Muscle layer of duodenum (tissue), 2 donors: Measurements from ENCODE around the gene ATP7A.
"Not testable (repeated sequence)": the region's sequence is repeated elsewhere in the genome, so short reads cannot be mapped to it uniquely, and the experiment has no call there.

Experiments
- H3K27ac ChIP-seq: one replicate; pipeline ENCODE4 v1.7.0; 2013; ENCODE audit warnings: mild to moderate bottlenecking, low read length
- H3K27me3 ChIP-seq: one replicate; pipeline ENCODE4 v1.7.0; 2013; ENCODE audit warnings: low read depth, mild to moderate bottlenecking, control low read depth, low read length
- H3K36me3 ChIP-seq, 2 donors: one replicate each; pipeline ENCODE4 v1.7.0; 2013; ENCODE audit warnings: low read length in 2 of 2, control low read depth in 1 of 2, mild to moderate bottlenecking in 1 of 2; ENCODE audit not compliant: insufficient read depth in 2 of 2, control insufficient read depth in 1 of 2
- H3K4me1 ChIP-seq, 2 donors: one replicate each; pipeline ENCODE4 v1.7.0; 2013; ENCODE audit warnings: low read length in 2 of 2, mild to moderate bottlenecking in 2 of 2, control low read depth in 1 of 2, moderate library complexity in 1 of 2; ENCODE audit not compliant: insufficient read depth in 2 of 2, control insufficient read depth in 1 of 2
- H3K4me3 ChIP-seq, 2 donors: one replicate each; pipeline ENCODE4 v1.7.0; 2013; ENCODE audit warnings: low read length in 2 of 2, low read depth in 1 of 2, mild to moderate bottlenecking in 1 of 2
- H3K9me3 ChIP-seq, 2 donors: one replicate each; pipeline ENCODE4 v1.7.0; 2013; ENCODE audit warnings: low read length in 2 of 2, control low read depth in 1 of 2, mild to moderate bottlenecking in 1 of 2; ENCODE audit not compliant: control insufficient read depth in 1 of 2
- donor health status: healthy.

The ATP7A gene

GRCh38 chrX:77910108-77910840, at the start of gene ATP7A:
Gene ATP7A, plus strand, starts transcription at chrX:77910693. Its CDS starts 60,949 bp downstream, at chrX:77971642.
- peaks cover 0 to 8% of the 10 kb centered on the region in 2 donors for H3K4me1 ChIP-seq
- no peaks in the 10 kb centered on the region for H3K27me3 ChIP-seq
- H3K9me3 ChIP-seq: no peaks in the 10 kb centered on the region
- no peaks in the 10 kb centered on the region for H3K36me3 ChIP-seq
- H3K27ac ChIP-seq: peak within 1 kb of the TSS; percentile 90
- H3K4me3 ChIP-seq: peak within 1 kb of the TSS; percentile 73 to 88

- Histone ChIP-seq H3K9me3 (no peaks in the 10 kb centered on the region), H3K27ac (no peak overlapping the region), H3K4me1 (no peaks in the 10 kb centered on the region), H3K36me3 (peaks cover 0 to 5% of the 10 kb centered on the region in 2 donors), H3K4me3 (no peak overlapping the region), H3K27me3 (no peaks in the 10 kb centered on the region)
Measured at GRCh38 chrX:77875372-77875771, 35.1 kb upstream of the ATP7A start.

- H3K4me1 ChIP-seq, H3K9me3 ChIP-seq, H3K27ac ChIP-seq, H3K4me3 ChIP-seq, H3K27me3 ChIP-seq, H3K36me3 ChIP-seq: not testable (repeated sequence)
Measured at GRCh38 chrX:77881418-77881817, 29.1 kb upstream of the ATP7A start.

- H3K27ac ChIP-seq: no peak overlapping the region
- no peaks in the 10 kb centered on the region for H3K27me3 ChIP-seq
- H3K36me3 ChIP-seq: no peaks in the 10 kb centered on the region
- no peak overlapping the region for H3K4me3 ChIP-seq
- peaks cover 0 to 5% of the 10 kb centered on the region in 2 donors for H3K4me1 ChIP-seq
- no peaks in the 10 kb centered on the region for H3K9me3 ChIP-seq
Measured at GRCh38 chrX:77892887-77893286, 17.6 kb upstream of the ATP7A start.

- Histone ChIP-seq H3K36me3 (no peaks in the 10 kb centered on the region), H3K9me3 (no peaks in the 10 kb centered on the region), H3K27me3 (no peaks in the 10 kb centered on the region), H3K4me3 (peak overlapping the region; percentile 79 to 86), H3K27ac (no peak overlapping the region), H3K4me1 (peaks cover 0 to 5% of the 10 kb centered on the region in 2 donors)
Measured at GRCh38 chrX:77893713-77894112, 16.8 kb upstream of the ATP7A start.

- no peaks in the 10 kb centered on the region for H3K27me3 ChIP-seq
- no peaks in the 10 kb centered on the region for H3K9me3 ChIP-seq
- H3K4me3 ChIP-seq: peak within 1 kb of the TSS; percentile 79 to 86
- H3K36me3 ChIP-seq: no peaks in the 10 kb centered on the region
- peak within 1 kb of the TSS; percentile 99 for H3K27ac ChIP-seq
- peaks cover 0 to 5% of the 10 kb centered on the region in 2 donors for H3K4me1 ChIP-seq
Measured at GRCh38 chrX:77894921-77895886, 15.3 kb upstream of the ATP7A start, which contains the start of gene MAGT1. Gene MAGT1, minus strand, starts transcription at chrX:77895435. Its CDS starts 25 bp downstream, at chrX:77895410.

GRCh38 chrX:77899081-77899828, 11.2 kb upstream of the ATP7A start, which contains the start of gene COX7B:
Gene COX7B, plus strand, starts transcription at chrX:77899468. Its CDS starts 86 bp downstream, at chrX:77899554.
- Histone ChIP-seq H3K27ac (peak within 1 kb of the TSS; percentile 99), H3K36me3 (peaks cover 0 to 9% of the 10 kb centered on the region in 2 donors), H3K9me3 (no peaks in the 10 kb centered on the region), H3K4me3 (peak within 1 kb of the TSS; percentile 73 to 99), H3K4me1 (peaks cover 0 to 11% of the 10 kb centered on the region in 2 donors), H3K27me3 (no peaks in the 10 kb centered on the region)

- Histone ChIP-seq H3K36me3 (peaks cover 0 to 9% of the 10 kb centered on the region in 2 donors), H3K9me3 (no peaks in the 10 kb centered on the region), H3K4me3 (peak overlapping the region; percentile 73 to 99), H3K27ac (peak overlapping the region; percentile 99), H3K4me1 (peaks cover 0 to 11% of the 10 kb centered on the region in 2 donors), H3K27me3 (no peaks in the 10 kb centered on the region)
Measured at GRCh38 chrX:77900688-77901087, 9.8 kb upstream of the ATP7A start.

- H3K27ac ChIP-seq: no peak overlapping the region
- H3K36me3 ChIP-seq: peaks cover 0 to 9% of the 10 kb centered on the region in 2 donors
- peaks cover 0 to 11% of the 10 kb centered on the region in 2 donors for H3K4me1 ChIP-seq
- no peaks in the 10 kb centered on the region for H3K27me3 ChIP-seq
- peak overlapping the region in 1 of 2 donors; percentile 99 for H3K4me3 ChIP-seq
- H3K9me3 ChIP-seq: no peaks in the 10 kb centered on the region
Measured at GRCh38 chrX:77901506-77901905, 9.0 kb upstream of the ATP7A start.

GRCh38 chrX:77917294-77917933, 6.9 kb downstream of the ATP7A start:
- Histone ChIP-seq H3K36me3 (no peaks in the 10 kb centered on the region), H3K27me3 (no peaks in the 10 kb centered on the region), H3K4me1 (peaks cover 0 to 5% of the 10 kb centered on the region in 2 donors), H3K9me3 (no peaks in the 10 kb centered on the region), H3K27ac (no peak overlapping the region), H3K4me3 (no peak overlapping the region)
